ENCODE data around the gene UBAC2. TPM values are rescaled to one million over a fixed set of nuclear protein-coding genes. Genes with fewer than 3 reads are reported as not detected.
"Not testable (repeated sequence)": the region's sequence is repeated elsewhere in the genome, so short reads cannot be mapped to it uniquely, and the experiment has no call there.

UBAC2 gene
- total RNA-seq, 1 donor, result 36.9 TPM

GRCh38 chr13:99405966-99406365 is 205.3 kb downstream of the UBAC2 start:
- no peak overlapping the region for H3K4me2 ChIP-seq (ENCODE audit: insufficient read depth, low read length)
- TF ChIP-seq, protein P1, sequence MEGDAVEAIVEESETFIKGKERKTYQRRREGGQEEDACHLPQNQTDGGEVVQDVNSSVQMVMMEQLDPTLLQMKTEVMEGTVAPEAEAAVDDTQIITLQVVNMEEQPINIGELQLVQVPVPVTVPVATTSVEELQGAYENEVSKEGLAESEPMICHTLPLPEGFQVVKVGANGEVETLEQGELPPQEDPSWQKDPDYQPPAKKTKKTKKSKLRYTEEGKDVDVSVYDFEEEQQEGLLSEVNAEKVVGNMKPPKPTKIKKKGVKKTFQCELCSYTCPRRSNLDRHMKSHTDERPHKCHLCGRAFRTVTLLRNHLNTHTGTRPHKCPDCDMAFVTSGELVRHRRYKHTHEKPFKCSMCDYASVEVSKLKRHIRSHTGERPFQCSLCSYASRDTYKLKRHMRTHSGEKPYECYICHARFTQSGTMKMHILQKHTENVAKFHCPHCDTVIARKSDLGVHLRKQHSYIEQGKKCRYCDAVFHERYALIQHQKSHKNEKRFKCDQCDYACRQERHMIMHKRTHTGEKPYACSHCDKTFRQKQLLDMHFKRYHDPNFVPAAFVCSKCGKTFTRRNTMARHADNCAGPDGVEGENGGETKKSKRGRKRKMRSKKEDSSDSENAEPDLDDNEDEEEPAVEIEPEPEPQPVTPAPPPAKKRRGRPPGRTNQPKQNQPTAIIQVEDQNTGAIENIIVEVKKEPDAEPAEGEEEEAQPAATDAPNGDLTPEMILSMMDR (IDR thresholded peaks at IDR 0.05; ENCODE audit: extremely low read depth, low read depth, low read length), result no peak
- no peak overlapping the region for H2AFZ ChIP-seq (ENCODE audit: low read length)
- DNase-seq (ENCODE audit: insufficient read length, low spot score, missing footprints), result no peak
- no peaks in the 10 kb centered on the region for H3K79me2 ChIP-seq (ENCODE audit: insufficient read depth, low read length)
- H3K27ac ChIP-seq (ENCODE audit: low read depth, low read length), result no peak overlapping the region
- no peaks in the 10 kb centered on the region for H3K9me3 ChIP-seq (ENCODE audit: low read depth, low read length)
- no peak overlapping the region for H3K4me3 ChIP-seq (ENCODE audit: insufficient read depth, low read length)
- no peaks in the 10 kb centered on the region for H3K4me1 ChIP-seq (ENCODE audit: insufficient read depth, low read length)
- H3K27me3 ChIP-seq (ENCODE audit: insufficient read depth, low read length), result peaks cover 22% of the 10 kb centered on the region
- no peaks in the 10 kb centered on the region for H4K20me1 ChIP-seq (ENCODE audit: insufficient read depth, low read length)
- H3K36me3 ChIP-seq (ENCODE audit: insufficient read depth, low read length), result no peaks in the 10 kb centered on the region

GRCh38 chr13:99406799-99407201 is 206.1 kb downstream of the UBAC2 start:
- H2AFZ ChIP-seq (ENCODE audit: low read length), result no peak overlapping the region
- H3K27me3 ChIP-seq (ENCODE audit: insufficient read depth, low read length), result peaks cover 27% of the 10 kb centered on the region
- no peak overlapping the region for H3K27ac ChIP-seq (ENCODE audit: low read depth, low read length)
- H3K4me3 ChIP-seq (ENCODE audit: insufficient read depth, low read length), result no peak overlapping the region
- TF ChIP-seq, protein P1 (IDR thresholded peaks at IDR 0.05; ENCODE audit: extremely low read depth, low read depth, low read length), result no peak
- no peak overlapping the region for H3K4me2 ChIP-seq (ENCODE audit: insufficient read depth, low read length)
- no peak for DNase-seq (ENCODE audit: insufficient read length, low spot score, missing footprints)
- H4K20me1 ChIP-seq (ENCODE audit: insufficient read depth, low read length), result no peaks in the 10 kb centered on the region
- H3K9me3 ChIP-seq (ENCODE audit: low read depth, low read length), result no peaks in the 10 kb centered on the region
- no peaks in the 10 kb centered on the region for H3K79me2 ChIP-seq (ENCODE audit: insufficient read depth, low read length)
- no peaks in the 10 kb centered on the region for H3K4me1 ChIP-seq (ENCODE audit: insufficient read depth, low read length)
- H3K36me3 ChIP-seq (ENCODE audit: insufficient read depth, low read length), result no peaks in the 10 kb centered on the region

GRCh38 chr13:99407906-99408702 is 207.4 kb downstream of the UBAC2 start:
- DNase-seq (ENCODE audit: insufficient read length, low spot score, missing footprints), result no peak
- no peaks in the 10 kb centered on the region for H3K4me1 ChIP-seq (ENCODE audit: insufficient read depth, low read length)
- H3K4me3 ChIP-seq (ENCODE audit: insufficient read depth, low read length), result no peak overlapping the region
- no peaks in the 10 kb centered on the region for H3K36me3 ChIP-seq (ENCODE audit: insufficient read depth, low read length)
- H3K79me2 ChIP-seq (ENCODE audit: insufficient read depth, low read length), result no peaks in the 10 kb centered on the region
- H3K4me2 ChIP-seq (ENCODE audit: insufficient read depth, low read length), result no peak overlapping the region
- no peaks in the 10 kb centered on the region for H4K20me1 ChIP-seq (ENCODE audit: insufficient read depth, low read length)
- peaks cover 35% of the 10 kb centered on the region for H3K27me3 ChIP-seq (ENCODE audit: insufficient read depth, low read length)
- TF ChIP-seq, protein P1 (IDR thresholded peaks at IDR 0.05; ENCODE audit: extremely low read depth, low read depth, low read length), result no peak
- no peaks in the 10 kb centered on the region for H3K9me3 ChIP-seq (ENCODE audit: low read depth, low read length)
- H2AFZ ChIP-seq (ENCODE audit: low read length), result no peak overlapping the region
- H3K27ac ChIP-seq (ENCODE audit: low read depth, low read length), result no peak overlapping the region

DNA sequence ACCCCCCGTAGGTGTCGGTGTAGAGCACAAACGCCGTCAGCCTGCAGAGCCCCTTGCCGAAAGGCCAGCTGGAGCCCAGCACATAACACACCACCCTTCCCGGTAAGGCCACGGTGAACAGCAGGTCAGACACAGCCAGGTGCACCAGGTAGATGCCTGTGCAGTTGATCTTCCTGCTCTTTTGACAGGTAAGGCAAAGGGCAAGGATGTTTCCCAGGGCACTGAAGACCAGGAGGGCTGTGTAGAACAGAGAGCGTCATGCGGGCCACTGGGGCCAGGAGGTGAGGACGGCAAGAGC is 208.0 kb downstream of the UBAC2 start:
- Histone ChIP-seq H3K4me3 (ENCODE audit: insufficient read depth, low read length) (no peak overlapping the region), H3K27ac (ENCODE audit: low read depth, low read length) (no peak overlapping the region), H3K4me2 (ENCODE audit: insufficient read depth, low read length) (no peak overlapping the region), H3K36me3 (ENCODE audit: insufficient read depth, low read length) (no peaks in the 10 kb centered on the region), H3K4me1 (ENCODE audit: insufficient read depth, low read length) (no peaks in the 10 kb centered on the region), H2AFZ (ENCODE audit: low read length) (no peak overlapping the region), H3K27me3 (ENCODE audit: insufficient read depth, low read length) (peaks cover 38% of the 10 kb centered on the region), H4K20me1 (ENCODE audit: insufficient read depth, low read length) (no peaks in the 10 kb centered on the region), H3K9me3 (ENCODE audit: low read depth, low read length) (no peaks in the 10 kb centered on the region), H3K79me2 (ENCODE audit: insufficient read depth, low read length) (no peaks in the 10 kb centered on the region)
- no peak for DNase-seq (ENCODE audit: insufficient read length, low spot score, missing footprints)
- TF ChIP-seq, protein P1 (IDR thresholded peaks at IDR 0.05; ENCODE audit: extremely low read depth, low read depth, low read length), result no peak

- H3K4me2 ChIP-seq (ENCODE audit: insufficient read depth, low read length); H3K4me1 ChIP-seq (ENCODE audit: insufficient read depth, low read length); H3K79me2 ChIP-seq (ENCODE audit: insufficient read depth, low read length); H3K9me3 ChIP-seq (ENCODE audit: low read depth, low read length); H3K4me3 ChIP-seq (ENCODE audit: insufficient read depth, low read length); H2AFZ ChIP-seq (ENCODE audit: low read length); H3K27ac ChIP-seq (ENCODE audit: low read depth, low read length); H3K36me3 ChIP-seq (ENCODE audit: insufficient read depth, low read length); DNase-seq (ENCODE audit: insufficient read length, low spot score, missing footprints); H4K20me1 ChIP-seq (ENCODE audit: insufficient read depth, low read length): not testable (repeated sequence)
- H3K27me3 ChIP-seq (ENCODE audit: insufficient read depth, low read length), result peaks cover 37% of the 10 kb centered on the region
These were observed 208.9 kb downstream of the UBAC2 start for GRCh38 chr13:99409461-99410083.

Data from osteoblast (primary cell).